NK-92 treated with Interleukin-12 subunit alpha and Interleukin-12 subunit beta, amount 100 ng/mL, for 24 hours (cell line): ENCODE measurements around the gene TEX264.

ENCODE experiments used
- DNase-seq: peaks from one replicate; lab custom pipeline; 2025; lab: John Stamatoyannopoulos, UW

Gene TEX264

GRCh38 chr3:51750878-51751277 is 79.8 kb downstream of the TEX264 start:
- DNase-seq = no peak

GRCh38 chr3:51751287-51751686 is 80.2 kb downstream of the TEX264 start:
- no peak for DNase-seq
